Right atrium auricular region (tissue), 2 donors: Measurements from ENCODE around the gene MEF2D. TPM values are rescaled to one million over a fixed set of nuclear protein-coding genes. Genes with fewer than 3 reads are reported as not detected.
A peak's percentile ranks its signal among the peaks of the same experiment; 100 is the strongest.

Experiments used
- DNase-seq: peaks from one replicate; pipeline ENCODE4 v3.0.0-alpha.2; 2019; ENCODE audit warnings: low spot score
- H3K27ac ChIP-seq, 2 donors: fragments of 200-600 bp; sonication (generic); 1 replicate in 1 of 2; 2 replicates in 1 of 2; pipeline ENCODE4 v1.5.1; 2016 to 2019
- H3K27me3 ChIP-seq, 2 donors: fragments of 200-600 bp; sonication (generic); one replicate each; pipeline versions ENCODE4 v1.5.1 to v1.6.0; 2017 to 2019
- H3K36me3 ChIP-seq: fragments of 200-600 bp; sonication (generic); one replicate; pipeline ENCODE4 v1.5.1; 2016
- H3K4me1 ChIP-seq, 2 donors: fragments of 200-600 bp; sonication (generic); one replicate each; pipeline versions ENCODE4 v1.5.1 to v1.6.0; 2017 to 2019
- H3K4me3 ChIP-seq, 2 donors: fragments of 200-600 bp; sonication (generic); 1 replicate in 1 of 2; 2 replicates in 1 of 2; pipeline ENCODE4 v1.5.1; 2017 to 2019; ENCODE audit warnings: mild to moderate bottlenecking in 1 of 2, moderate library complexity in 1 of 2
- H3K9me3 ChIP-seq, 2 donors: fragments of 200-600 bp; sonication (generic); one replicate each; pipeline ENCODE4 v1.5.1; 2019
- total RNA-seq, 2 donors: library from RNA; depleted of rRNA; stranded (reverse); fragments of >200 nt; gene quantifications; one replicate each; pipeline ENCODE4 v1.1.0, GENCODE V29; 2016
- TF ChIP-seq, protein P1 (sequence below), 2 donors: fragments of 200-600 bp; sonication (generic); IDR thresholded peaks; one replicate each; pipeline ENCODE4 v1.5.1; 2019; ENCODE audit warnings: antibody characterized with exemption in 2 of 2

The MEF2D gene
- total RNA-seq, 2 donors from 2014 or later = 80.1 to 104 TPM

DNA sequence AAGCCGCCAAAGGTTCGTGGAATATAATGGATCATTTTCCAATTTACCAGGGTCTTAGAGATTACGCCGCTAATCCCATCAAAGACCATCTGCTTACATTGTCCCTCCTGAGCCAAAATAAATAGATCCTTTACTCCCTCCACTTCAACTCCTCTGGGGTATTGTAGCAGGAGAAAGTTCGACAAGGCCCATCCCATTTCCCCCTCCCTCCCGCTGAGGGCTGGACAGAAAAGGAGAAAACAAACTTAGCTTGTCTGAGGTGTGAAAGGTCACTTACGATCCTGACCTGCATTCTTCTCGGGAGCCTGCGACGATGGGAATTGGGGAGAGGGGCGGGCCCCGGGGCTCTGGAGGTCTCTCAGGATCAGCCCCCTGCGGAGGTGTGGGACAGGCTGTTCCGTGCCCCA is 60.8 kb downstream of the MEF2D start:
- TF ChIP-seq, protein P1, sequence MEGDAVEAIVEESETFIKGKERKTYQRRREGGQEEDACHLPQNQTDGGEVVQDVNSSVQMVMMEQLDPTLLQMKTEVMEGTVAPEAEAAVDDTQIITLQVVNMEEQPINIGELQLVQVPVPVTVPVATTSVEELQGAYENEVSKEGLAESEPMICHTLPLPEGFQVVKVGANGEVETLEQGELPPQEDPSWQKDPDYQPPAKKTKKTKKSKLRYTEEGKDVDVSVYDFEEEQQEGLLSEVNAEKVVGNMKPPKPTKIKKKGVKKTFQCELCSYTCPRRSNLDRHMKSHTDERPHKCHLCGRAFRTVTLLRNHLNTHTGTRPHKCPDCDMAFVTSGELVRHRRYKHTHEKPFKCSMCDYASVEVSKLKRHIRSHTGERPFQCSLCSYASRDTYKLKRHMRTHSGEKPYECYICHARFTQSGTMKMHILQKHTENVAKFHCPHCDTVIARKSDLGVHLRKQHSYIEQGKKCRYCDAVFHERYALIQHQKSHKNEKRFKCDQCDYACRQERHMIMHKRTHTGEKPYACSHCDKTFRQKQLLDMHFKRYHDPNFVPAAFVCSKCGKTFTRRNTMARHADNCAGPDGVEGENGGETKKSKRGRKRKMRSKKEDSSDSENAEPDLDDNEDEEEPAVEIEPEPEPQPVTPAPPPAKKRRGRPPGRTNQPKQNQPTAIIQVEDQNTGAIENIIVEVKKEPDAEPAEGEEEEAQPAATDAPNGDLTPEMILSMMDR (IDR thresholded peaks at IDR 0.05) = no peak
- Histone ChIP-seq H3K27ac (no peak overlapping the region), H3K9me3 (no peaks in the 10 kb centered on the region), H3K36me3 (no peaks in the 10 kb centered on the region), H3K4me1 (peaks cover 0 to 18% of the 10 kb centered on the region in 2 donors), H3K27me3 (peaks cover 44 to 52% of the 10 kb centered on the region in 2 donors), H3K4me3 (no peak overlapping the region)
- DNase-seq = no peak

DNA sequence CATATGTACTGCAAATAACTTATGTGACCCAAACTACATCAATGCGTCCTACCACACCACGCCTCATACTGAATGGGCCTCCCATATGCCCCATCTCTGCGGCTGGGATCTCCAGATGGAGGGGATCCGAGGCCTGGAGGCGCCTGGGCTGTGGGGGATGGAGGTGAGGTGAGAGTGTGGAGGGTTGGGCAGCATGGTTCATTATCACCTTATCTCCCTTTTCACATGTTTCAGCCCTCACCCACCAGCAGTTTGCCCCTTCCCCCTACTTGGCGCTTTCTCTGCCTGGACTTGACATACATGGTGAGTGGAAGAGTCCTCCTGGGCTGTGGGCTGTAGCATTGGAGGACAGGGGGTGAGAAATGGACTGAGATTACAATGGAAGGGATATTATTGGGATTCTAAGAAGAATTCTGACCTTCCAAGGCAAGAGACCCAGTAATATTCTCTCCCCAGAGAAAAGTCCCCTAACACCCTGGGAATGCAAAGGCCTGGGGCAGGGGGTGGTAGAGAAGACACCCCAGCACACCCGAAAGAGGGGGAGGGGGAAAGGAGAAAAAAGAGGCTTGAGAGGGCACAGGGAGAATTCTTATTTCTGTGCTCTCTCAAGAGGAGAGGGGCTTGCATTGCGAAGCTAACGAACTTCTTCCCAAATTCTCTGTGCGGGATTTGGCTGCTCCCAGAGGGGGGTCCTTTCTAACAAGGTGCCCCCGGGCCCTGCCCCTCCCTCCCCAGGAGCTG is 61.4 kb downstream of the MEF2D start:
- TF ChIP-seq, protein P1 (IDR thresholded peaks at IDR 0.05) = no peak
- Histone ChIP-seq H3K9me3 (no peaks in the 10 kb centered on the region), H3K4me3 (no peak overlapping the region), H3K27ac (no peak overlapping the region), H3K4me1 (peaks cover 0 to 18% of the 10 kb centered on the region in 2 donors), H3K36me3 (no peaks in the 10 kb centered on the region), H3K27me3 (peaks cover 50 to 58% of the 10 kb centered on the region in 2 donors)
- DNase-seq = no peak

DNA sequence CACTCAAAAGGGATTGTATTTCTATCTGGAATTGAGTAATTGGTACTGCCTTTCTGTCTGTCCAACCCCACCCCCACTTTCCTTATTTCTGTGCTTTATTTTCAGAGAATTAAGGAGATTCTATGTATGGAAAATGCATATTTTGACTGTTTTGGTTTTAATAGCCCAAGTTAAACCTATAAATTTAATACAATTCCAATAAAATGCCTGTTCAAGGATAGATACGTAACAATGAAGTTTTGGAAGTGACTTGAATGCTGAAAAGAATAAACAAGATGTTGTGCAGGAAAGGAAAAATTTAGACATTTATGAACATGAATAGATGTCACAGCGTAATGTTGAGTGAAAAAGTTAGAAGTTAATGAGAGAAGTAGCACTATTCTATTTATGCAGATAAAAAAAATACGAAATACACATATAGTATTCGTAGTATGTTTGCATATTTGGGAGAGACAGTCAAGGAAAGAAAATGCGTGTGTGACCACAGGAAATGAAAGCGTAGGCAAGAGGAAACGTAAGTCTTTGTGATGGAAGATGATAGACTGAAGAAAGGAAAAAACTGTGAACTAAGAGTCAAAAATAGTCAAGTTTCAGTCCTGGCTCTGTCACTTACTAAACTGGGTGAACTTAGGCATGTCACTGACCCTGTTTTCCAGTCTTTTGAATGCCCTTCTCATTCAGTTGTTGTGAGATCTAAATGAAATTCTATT is 62.1 kb downstream of the MEF2D start:
- no peaks in the 10 kb centered on the region for H3K36me3 ChIP-seq
- no peak for DNase-seq
- peaks cover 0 to 18% of the 10 kb centered on the region in 2 donors for H3K4me1 ChIP-seq
- H3K9me3 ChIP-seq = no peaks in the 10 kb centered on the region
- TF ChIP-seq, protein P1 (IDR thresholded peaks at IDR 0.05) = no peak
- peaks cover 54 to 61% of the 10 kb centered on the region in 2 donors for H3K27me3 ChIP-seq
- no peak overlapping the region for H3K4me3 ChIP-seq
- no peak overlapping the region for H3K27ac ChIP-seq

DNA sequence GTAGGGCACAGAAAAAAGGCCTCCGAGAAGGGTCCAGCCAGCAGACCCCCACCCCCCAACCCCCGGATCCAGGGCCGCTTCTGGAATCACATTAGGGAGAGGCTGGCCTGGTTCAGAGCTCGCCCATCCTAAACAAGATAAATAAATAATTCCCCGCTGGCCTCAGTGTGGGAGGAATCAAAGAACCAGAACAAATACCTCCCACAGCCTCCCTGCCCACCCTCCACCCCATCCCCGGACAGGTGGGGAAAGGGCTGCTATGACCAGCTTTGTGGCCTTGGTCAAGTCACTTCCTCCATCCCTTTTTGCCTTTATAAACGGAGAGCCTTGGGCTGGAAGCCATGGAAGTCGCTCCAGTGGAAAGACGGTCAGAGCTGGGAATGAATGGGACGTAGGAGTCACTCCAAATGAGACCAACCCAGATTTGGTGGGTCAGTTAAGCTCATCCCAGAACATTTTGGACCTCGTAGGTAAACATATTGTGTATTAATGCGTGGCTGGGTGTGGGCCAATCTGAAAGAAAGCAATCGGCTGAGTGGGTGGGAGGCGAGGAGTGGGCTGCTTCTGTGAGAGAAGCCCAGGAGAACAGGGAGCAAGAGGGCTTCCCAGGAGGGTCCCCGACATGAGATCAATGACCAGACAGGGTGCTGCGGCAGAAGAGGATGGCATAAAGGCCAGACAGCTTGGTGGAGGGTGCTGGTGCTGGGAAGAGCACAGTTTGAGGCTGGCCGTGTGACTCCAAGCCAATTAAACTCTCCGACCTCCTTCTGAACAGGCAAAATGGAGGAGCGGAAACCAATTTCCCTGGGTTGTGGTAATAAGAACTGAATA is 63.3 kb downstream of the MEF2D start:
- Histone ChIP-seq H3K27me3 (peaks cover 54 to 61% of the 10 kb centered on the region in 2 donors), H3K27ac (no peak overlapping the region), H3K4me1 (peaks cover 0 to 18% of the 10 kb centered on the region in 2 donors), H3K36me3 (no peaks in the 10 kb centered on the region), H3K9me3 (no peaks in the 10 kb centered on the region), H3K4me3 (no peak overlapping the region)
- TF ChIP-seq, protein P1 (IDR thresholded peaks at IDR 0.05) = no peak
- no peak for DNase-seq

DNA sequence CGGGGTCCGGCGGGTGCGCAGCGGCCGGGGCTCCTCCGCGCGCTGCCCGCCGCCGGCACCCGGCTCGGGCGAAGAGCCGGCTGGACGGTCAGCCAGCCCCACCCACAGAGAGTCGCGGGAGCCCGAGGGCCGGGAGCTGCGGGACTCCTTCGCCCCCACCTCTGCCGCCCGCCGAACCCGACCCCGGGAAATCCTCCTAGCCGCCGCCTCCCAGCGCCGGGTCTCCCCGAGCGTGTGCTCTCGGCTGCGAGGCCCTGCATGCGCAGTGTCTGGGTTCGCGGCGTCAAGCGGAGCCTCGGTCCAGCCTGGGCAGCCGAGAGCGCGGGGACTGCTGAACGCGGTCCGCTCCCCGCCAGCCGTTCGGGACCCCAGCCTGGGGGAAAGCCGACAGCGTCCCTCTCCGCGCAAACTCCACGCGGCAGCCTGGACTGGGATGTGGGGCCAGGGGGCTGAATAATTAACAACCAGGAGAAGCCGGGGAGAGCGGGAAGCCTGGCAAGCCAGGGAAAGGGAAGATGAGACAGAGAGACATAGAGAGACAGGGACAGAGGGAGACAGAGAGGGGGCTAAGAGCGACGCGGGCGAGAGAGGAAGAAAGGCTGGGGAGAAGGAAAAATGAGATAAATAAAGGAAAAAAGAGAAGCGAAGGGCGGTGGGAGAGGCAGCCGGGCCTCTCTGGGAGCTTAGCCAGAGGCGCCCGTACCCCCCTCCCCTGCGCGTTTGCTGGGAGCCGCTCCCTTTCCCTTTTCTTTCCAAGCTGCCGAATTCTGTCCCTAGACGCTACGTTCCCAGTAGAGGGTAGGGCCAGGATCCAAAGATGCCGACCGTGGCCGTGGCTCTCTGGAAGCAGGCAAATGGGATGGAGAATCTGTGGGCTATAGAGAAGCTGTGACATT is 64.2 kb downstream of the MEF2D start:
- Histone ChIP-seq H3K27ac (no peak overlapping the region), H3K36me3 (no peaks in the 10 kb centered on the region), H3K27me3 (peaks cover 56 to 59% of the 10 kb centered on the region in 2 donors), H3K4me1 (peaks cover 0 to 18% of the 10 kb centered on the region in 2 donors), H3K4me3 (peak overlapping the region in 1 of 2 donors; percentile 33), H3K9me3 (no peaks in the 10 kb centered on the region)
- TF ChIP-seq, protein P1 (IDR thresholded peaks at IDR 0.05) = no peak
- no peak for DNase-seq
